GM12891 (cell line): ENCODE data around the gene MRPS23.

ENCODE experiments used
- DNase-seq: peaks from one replicate; pipeline ENCODE4 v3.0.0; 2011; ENCODE audit warnings: low spot score; ENCODE audit not compliant: insufficient read length
- FAIRE-seq: peaks from 2 replicates; lab custom pipeline; 2011; peaks lifted over from hg19 to GRCh38; lab: Jason Lieb, UNC
- PAX5 ChIP-seq: IDR thresholded peaks from 2 replicates; pipeline ENCODE4 v1.6.1; 2011; ENCODE audit warnings: low read length, moderate library complexity, mild to moderate bottlenecking; ENCODE audit not compliant: insufficient read depth, severe bottlenecking
- POLR2A ChIP-seq: IDR thresholded peaks from 2 replicates; pipeline ENCODE4 v1.6.1; 2011; ENCODE audit warnings: low read depth, low read length, control low read depth
- POLR2AphosphoS5 ChIP-seq: IDR thresholded peaks from 2 replicates; pipeline ENCODE4 v1.6.1; 2011; ENCODE audit warnings: low read depth, low read length, control low read depth
- POU2F2 ChIP-seq: IDR thresholded peaks from 2 replicates; pipeline ENCODE4 v1.6.1; 2011; ENCODE audit warnings: low read depth, mild to moderate bottlenecking, control low read depth, low read length, moderate library complexity
- SPI1 ChIP-seq: IDR thresholded peaks from 2 replicates; pipeline ENCODE4 v1.6.1; 2011; ENCODE audit warnings: low read depth, low read length, control low read depth
- TAF1 ChIP-seq: IDR thresholded peaks from 2 replicates; pipeline ENCODE4 v1.6.1; 2011; ENCODE audit warnings: low read depth, low read length, control low read depth

Gene MRPS23

GRCh38 chr17:57806167-57806830, 43.5 kb downstream of the MRPS23 start:
- FAIRE-seq (no peak), DNase-seq (no peak)
- TF ChIP-seq POLR2AphosphoS5 = no peak
- no peak for TF ChIP-seq POLR2A
- no peak for TF ChIP-seq POU2F2
- no peak for TF ChIP-seq SPI1
- no peak for TF ChIP-seq TAF1
- no peak for TF ChIP-seq PAX5

- TF ChIP-seq POLR2AphosphoS5 (no peak), PAX5 (no peak), POU2F2 (no peak), POLR2A (no peak), TAF1 (no peak), SPI1 (no peak)
- no peak for DNase-seq
- no peak for FAIRE-seq
Observed at GRCh38 chr17:57803021-57803420, 46.8 kb downstream of the MRPS23 start.

DNA sequence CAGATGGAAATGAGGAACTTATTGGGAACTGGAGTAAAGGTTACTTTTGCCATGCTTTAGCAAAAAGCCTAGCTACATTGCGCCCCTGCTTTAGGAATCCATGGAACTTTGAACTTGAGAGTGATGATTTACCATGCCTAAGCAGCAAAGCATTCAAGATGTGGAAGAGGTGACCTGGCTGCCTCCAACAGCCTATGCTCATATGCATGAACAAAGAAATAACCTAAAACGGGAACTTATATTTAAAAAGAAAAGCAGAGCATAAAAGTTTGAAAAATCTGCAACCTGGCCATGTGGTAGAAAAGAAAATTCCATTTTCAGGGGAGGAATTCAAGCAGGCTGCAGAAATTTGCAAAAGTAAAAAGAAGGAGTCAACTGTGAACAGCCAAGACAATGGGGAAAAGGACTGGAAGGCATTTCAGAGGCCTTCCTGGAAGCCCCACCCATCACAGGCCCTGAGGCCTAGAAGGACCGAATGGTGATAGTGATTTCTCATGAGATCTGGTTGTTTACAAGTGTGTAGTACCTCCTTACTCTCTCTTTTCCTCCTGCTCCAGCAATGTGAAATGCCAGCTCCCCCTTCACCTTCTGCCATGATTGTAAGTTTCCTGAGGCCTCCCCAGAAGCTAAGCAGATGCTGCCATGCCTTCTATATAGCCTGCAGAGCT, 48.7 kb downstream of the MRPS23 start:
- no peak for TF ChIP-seq POU2F2
- TF ChIP-seq PAX5 = no peak
- no peak for TF ChIP-seq SPI1
- TF ChIP-seq POLR2AphosphoS5 = no peak
- no peak for TF ChIP-seq POLR2A
- TF ChIP-seq TAF1 = no peak
- no peak for DNase-seq
- no peak for FAIRE-seq

GRCh38 chr17:57794841-57795240, 55.0 kb downstream of the MRPS23 start:
- FAIRE-seq (no peak), DNase-seq (no peak)
- TF ChIP-seq SPI1 = no peak
- TF ChIP-seq POLR2AphosphoS5 = no peak
- TF ChIP-seq POLR2A = no peak
- TF ChIP-seq TAF1 = no peak
- no peak for TF ChIP-seq POU2F2
- no peak for TF ChIP-seq PAX5

- DNase-seq (no peak), FAIRE-seq (no peak)
- TF ChIP-seq POLR2A (no peak), SPI1 (peak; percentile 82), POU2F2 (no peak), TAF1 (no peak)
Observed at GRCh38 chr17:57788725-57789124, 61.1 kb downstream of the MRPS23 start.

- FAIRE-seq (no peak), DNase-seq (no peak)
- TF ChIP-seq PAX5 (no peak), SPI1 (no peak), POU2F2 (no peak), TAF1 (no peak), POLR2AphosphoS5 (no peak), POLR2A (no peak)
Observed at GRCh38 chr17:57785022-57785421, 64.8 kb downstream of the MRPS23 start.
